Activated CD8-positive, alpha-beta memory T cell treated with anti-CD3 and anti-CD28 coated beads, Interleukin-2, amount 50 U/mL, for 24 hours (primary cell): Measurements from ENCODE around the gene PAX2.

Experiments used
- DNase-seq: peaks from one replicate; pipeline ENCODE4 v3.0.0-alpha.2; 2020; ENCODE audit errors: extremely low read depth

Gene PAX2

GRCh38 chr10:100739517-100740368, 5.6 kb upstream of the PAX2 start:
- no peak for DNase-seq

GRCh38 chr10:100740476-100741377, 4.7 kb upstream of the PAX2 start:
- no peak for DNase-seq

GRCh38 chr10:100741378-100742075, 3.9 kb upstream of the PAX2 start:
- DNase-seq: no peak

GRCh38 chr10:100742076-100742771, 3.2 kb upstream of the PAX2 start:
- DNase-seq: no peak

- DNase-seq: no peak
Observed at GRCh38 chr10:100742936-100743335, 2.4 kb upstream of the PAX2 start.

GRCh38 chr10:100743626-100744135, 1.7 kb upstream of the PAX2 start:
- no peak for DNase-seq

- no peak for DNase-seq
Observed at GRCh38 chr10:100744136-100744986, 1.0 kb upstream of the PAX2 start.

GRCh38 chr10:100745882-100746783, 751 bp downstream of the PAX2 start:
- DNase-seq: no peak

GRCh38 chr10:100746784-100747455, 1.5 kb downstream of the PAX2 start:
- DNase-seq: no peak

GRCh38 chr10:100747456-100748230, 2.3 kb downstream of the PAX2 start:
- DNase-seq: no peak

- DNase-seq: no peak
Observed at GRCh38 chr10:100748231-100749058, 3.1 kb downstream of the PAX2 start.

GRCh38 chr10:100749059-100749308, 3.6 kb downstream of the PAX2 start:
- no peak for DNase-seq

GRCh38 chr10:100749309-100750217, 4.2 kb downstream of the PAX2 start:
- DNase-seq: no peak

- no peak for DNase-seq
Observed at GRCh38 chr10:100750291-100751210, 5.2 kb downstream of the PAX2 start.
